ENCODE measurements around the gene MARF1.
"Not testable (repeated sequence)": the region's sequence is repeated elsewhere in the genome, so short reads cannot be mapped to it uniquely, and the experiment has no call there.

Gene MARF1

DNA sequence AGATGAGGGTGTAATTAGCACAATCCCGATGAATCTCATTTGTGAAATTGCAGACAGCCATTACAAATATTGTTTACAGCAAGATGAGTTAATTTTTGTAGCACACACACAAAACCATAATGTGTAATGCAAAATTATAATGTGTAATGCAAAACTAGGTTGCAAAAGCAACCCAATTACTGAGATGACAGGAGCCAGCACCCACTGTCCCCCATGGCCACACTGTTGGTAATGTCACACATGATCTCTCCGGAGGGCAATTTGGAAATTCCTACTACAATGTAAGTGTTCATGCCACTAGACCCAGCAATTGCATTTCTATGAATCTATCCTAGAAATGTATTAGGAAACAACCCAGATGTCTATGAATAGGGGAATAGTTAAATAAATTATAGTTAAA lies 76.9 kb downstream of the MARF1 start:
- DNase-seq: no peak

DNA sequence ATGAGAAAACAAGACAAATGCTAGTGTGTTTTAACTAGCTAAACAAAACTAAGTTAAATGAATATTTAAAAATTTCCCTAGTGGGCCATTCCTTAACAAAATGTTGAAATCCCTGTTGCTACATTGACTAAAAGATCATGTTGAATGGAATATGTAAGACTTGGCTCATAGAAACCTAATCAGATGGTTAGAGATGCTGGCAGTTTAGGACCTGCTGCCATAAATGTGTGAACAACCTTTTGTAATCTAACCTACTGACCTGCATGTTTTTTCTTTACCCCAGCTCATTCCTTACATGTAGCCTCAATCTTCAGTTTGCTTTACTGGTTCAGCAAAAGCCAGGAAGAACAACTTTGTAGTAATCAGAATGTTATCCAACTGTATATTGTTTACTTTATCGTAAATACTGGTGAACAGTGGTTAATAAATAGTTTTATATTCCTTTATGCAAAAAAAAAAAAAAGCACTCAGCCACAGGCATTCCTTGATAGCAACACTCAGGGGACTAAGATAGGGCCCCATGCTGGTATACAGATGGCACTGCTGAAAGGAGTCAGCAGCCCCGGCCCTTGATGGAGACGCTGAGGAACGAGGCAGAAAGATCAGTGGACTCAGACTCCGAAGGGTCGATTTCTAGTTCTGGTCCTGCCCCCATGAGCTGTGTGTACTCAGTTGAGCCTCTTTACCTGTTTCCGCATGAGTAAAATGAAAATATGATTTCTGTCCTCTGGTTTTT lies 78.2 kb downstream of the MARF1 start:
- no peak for DNase-seq

DNA sequence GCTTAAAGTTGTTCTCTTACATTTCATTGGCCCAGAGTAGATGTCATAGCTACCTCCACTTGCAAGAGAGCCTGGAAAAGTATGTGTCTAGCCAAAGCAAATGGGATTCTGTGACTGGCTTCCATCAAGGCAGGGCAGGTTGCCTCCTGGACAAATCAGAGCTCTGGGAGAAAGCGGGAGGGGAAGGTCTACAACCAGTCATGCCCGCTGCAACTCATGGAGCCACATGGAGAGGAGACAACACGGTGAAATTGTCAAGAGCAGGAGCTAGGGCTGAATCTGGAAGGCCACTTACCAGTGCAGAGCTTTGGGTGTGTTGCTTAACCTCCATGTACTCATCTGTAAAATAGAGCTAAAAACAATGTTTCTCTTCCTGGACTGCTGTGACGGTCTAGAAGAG lies 83.8 kb downstream of the MARF1 start:
- no peak for DNase-seq

DNA sequence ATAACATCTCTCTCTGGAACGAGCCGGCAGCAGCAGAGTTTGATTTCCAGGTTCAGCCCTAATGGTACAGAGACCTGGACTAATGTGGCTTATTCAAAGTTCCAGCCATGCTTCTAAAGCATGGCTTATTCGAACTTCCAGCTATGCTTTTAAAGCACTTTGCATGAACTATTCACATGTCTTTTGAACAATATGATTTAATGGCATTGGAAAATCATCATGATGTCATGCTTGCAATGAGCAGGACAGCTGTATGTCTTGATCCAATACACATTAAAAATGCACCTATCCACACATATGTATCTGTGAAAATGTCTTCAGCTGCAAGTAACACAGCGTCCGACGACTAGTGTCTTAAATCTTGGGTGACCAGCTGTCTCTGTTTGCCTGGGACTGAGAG lies 85.7 kb downstream of the MARF1 start:
- no peak for DNase-seq

DNA sequence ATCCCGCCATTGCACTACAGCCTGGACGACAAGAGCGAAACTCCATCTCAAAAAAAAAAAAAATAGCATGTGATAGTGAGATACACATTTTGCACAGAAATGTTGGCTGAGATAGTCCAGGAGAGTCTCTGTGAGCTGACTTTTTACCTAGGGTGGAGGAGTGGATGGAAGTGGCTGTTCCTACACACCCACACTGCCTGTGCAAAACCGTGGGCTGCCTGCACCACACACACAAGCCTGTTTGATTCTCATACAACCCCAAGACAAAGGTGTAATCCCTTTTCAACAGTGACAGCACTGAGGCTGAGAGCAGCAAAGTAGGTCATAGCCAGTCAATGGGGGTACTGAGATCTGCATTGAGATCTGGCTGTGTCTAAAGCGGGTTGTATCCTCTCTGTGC lies 86.8 kb downstream of the MARF1 start:
- no peak for DNase-seq

DNA sequence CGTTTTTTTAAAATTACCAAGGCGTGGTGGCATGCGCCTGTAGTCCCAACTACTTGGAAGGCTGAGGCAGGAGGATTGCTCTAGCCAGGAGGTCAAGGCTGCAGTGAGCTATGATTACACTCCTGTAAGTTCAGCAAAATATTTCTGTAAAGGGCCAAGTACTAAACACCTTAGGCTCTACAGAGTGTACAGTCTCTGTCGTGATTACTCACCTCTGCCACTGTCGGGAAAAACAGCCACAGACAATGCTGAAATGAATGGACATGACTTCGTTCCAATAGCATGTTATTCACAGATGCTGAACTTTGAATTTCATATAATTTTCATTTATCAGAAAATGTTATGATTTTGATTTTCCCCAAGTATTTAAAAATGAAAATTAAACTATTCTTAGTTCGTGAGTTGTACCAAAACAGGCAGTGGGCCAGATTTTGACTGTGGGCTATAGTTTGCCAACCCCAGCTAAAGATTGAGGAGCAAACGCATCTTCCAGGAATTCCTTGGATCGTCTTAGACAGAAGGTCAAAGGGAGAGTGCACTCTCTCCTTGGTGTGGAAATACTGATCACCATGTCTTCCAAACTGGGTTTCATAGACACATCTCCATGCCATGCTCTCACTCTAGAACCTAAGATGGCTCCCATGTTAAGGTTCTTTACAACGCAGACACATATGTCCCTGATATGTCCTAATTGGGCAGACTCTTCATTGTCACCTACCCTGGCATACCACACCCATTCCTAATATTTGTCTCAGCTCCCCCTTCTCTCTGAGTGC lies 89.5 kb downstream of the MARF1 start:
- no peak for DNase-seq

DNA sequence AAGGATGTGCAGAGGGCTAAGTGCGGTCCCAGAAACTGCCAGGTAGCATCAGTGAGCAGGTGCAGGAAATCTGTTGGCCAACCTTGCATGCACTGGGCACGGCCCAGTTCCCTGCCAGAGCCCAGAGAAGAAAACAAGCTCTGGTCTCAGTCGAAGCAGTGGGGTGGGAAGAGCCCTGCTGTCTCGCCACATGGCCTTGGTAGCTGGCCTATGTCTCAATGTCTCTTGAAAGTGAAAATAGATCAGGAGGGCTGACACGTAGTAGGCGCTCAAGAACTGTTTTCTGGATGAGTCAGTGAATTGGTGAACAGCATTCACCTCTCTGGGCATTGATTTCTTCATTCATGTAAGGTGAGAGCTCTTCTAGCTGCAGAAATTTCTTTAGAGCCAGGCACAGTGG lies 90.4 kb downstream of the MARF1 start:
- DNase-seq: no peak

DNA sequence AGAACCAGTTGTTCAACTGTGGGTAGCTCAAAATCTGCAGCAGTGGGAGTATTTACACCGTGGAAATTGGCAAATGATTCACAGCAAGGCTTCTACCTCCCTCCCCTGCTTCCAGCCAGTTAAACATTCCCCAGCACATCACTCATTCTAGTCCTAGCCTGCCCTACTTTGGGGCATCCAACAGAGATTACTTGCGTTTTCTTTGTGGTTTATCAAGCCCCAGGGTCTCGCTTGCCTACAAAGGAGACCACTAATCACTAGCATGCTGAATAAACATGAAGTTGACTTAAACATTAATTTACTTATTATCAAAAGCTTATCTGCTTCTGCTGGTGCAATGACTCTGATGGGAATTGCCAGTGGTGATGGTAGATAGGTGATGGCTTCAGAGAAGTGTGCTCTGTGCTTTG lies 94.5 kb downstream of the MARF1 start:
- no peak for DNase-seq

DNA sequence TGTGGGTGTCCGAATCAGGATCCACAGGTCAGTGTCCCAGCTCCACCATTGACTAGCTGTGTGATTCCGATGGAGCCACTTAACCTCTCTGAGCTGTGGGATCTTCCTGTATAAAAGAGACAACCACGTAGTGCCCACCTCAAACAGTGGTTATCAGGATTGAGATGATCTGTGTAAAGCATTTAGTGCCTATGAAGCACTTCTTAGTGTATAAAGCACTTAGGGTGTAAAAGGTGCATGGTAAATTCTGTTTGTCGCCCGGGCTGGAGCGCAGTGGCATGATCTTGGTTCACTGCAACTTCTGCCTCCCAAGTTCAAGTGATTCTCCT lies 95.2 kb downstream of the MARF1 start:
- no peak for DNase-seq

DNA sequence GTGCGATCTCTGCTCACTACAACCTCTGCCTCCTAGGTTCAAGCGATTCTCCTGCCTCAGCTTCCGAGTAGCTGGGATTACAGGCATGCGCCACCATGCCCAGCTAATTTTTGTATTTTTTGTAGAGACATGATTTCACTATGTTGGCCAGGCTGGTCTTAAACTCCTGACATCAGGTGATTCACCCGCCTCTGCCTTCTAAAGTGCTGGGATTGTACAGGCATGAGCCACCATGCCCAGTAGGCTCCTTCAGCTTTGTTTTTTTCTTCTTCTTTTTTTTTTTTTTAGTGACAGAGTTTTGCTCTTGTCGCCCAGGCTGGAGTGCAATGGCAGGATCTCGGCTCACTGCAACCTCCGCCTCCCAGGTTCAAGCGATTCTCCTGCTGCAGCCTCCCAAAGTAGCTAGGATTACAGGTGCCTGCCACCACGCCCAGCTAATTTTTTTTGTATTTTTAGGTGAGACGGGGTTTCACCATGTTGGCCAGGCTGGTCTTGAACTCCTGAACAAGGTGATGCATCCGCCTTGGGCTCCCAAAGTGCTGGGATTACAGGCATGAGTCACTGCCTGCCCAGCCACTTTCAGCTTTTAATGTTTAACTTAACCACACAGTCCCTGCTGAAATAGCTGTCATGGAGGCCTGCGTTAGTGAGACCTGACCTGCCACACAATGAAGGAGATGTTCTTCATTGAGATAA lies 95.7 kb downstream of the MARF1 start:
- not testable (repeated sequence) for DNase-seq

DNA sequence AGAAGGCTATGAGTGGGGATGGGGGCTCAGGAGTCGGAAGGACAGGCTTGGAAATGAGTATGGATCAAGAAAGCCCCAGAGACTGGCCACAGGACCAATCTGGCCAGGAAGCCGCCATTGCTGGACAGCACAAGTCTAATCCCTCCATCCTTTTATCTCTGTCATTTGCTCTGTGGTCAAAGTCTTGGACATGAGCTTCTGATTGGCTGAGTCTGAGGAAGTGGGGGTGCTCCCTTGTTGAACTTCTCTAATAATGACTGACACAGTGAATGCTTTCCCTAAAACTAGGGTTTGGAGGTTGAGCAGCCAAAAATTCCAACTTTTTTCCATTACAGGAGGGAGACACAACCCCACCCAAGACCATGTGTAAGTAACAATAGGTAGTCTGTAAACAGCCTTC lies 97.4 kb downstream of the MARF1 start:
- no peak for DNase-seq

DNA sequence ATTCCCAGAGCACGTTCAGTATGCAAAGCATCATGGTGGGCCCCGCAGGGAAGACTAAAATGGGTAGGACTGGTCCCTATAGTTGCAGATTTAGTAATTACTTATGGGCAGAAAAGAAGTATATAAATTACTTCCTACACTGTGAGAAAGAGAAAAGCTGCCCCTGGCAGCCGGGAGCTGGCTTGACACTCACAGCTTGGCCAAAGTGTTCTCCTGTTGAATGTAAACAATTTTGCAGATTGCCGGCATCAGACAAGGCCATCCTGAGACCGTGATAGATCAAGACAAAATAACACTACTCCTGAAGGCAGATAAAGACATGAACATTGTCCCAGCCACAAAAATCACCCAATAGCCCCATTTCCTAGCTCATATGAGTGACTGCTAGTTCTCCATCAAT lies 98.5 kb downstream of the MARF1 start:
- no peak for DNase-seq
